ENCODE results near the gene INKA2. TPM values are rescaled to one million over a fixed set of nuclear protein-coding genes. Genes with fewer than 3 reads are reported as not detected.
A peak's percentile ranks its signal among the peaks of the same experiment; 100 is the strongest.

INKA2 gene
- total and polyA plus RNA-seq, 2 donors (not counting 1 experiment from before 2014, with no cell fraction given): 3.5 to 25.4 TPM

DNA sequence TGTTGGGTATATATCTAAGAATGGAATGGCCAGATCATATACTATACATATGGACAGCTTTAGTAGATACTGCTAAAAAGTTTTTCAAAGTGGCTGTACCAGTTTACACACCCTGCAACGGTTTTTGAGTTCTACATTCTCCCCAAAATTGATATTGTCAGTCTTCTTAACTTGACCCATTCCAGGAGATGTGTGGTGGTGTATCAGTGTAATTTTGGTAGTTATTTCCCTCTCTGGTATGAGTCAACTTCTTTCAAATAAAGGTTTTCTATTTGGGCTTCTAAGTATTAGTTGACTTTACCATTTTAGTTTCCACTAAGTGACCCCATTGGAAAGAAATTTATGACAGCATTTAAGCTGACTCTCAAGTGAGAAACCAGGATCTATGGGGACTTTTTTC is 29.2 kb downstream of the INKA2 start:
- Histone ChIP-seq H3K27ac (ENCODE audit: insufficient read depth, low read length) (no peak overlapping the region), H3K79me2 (ENCODE audit: control insufficient read depth, insufficient read depth, low read length) (no peaks in the 10 kb centered on the region), H2AFZ (ENCODE audit: low read length) (no peak overlapping the region), H3K4me1 (ENCODE audit: control insufficient read depth, extremely low read depth, insufficient read depth, low read length) (peaks cover 16% of the 10 kb centered on the region), H4K20me1 (ENCODE audit: control insufficient read depth, extremely low read depth, insufficient read depth, low read length) (no peaks in the 10 kb centered on the region), H3K9ac (ENCODE audit: insufficient read depth, low read length) (no peak overlapping the region), H3K4me3 (replicated peaks in 1 of 4; ENCODE audit: control extremely low read depth in 1 of 4, insufficient read depth in 1 of 4, low read depth in 3 of 4, low read length in 4 of 4) (no peak overlapping the region), H3K36me3 (ENCODE audit: control insufficient read depth, insufficient read depth, low read length) (no peaks in the 10 kb centered on the region), H3K9me3 (ENCODE audit: control insufficient read depth, insufficient read depth, low read depth, low read length) (no peaks in the 10 kb centered on the region), H3K4me2 (ENCODE audit: extremely low read depth, insufficient read depth, low read length) (no peak overlapping the region), H3K27me3 (ENCODE audit: control insufficient read depth, insufficient read depth, low read length) (no peaks in the 10 kb centered on the region)
- no peak for DNase-seq (ENCODE audit: low read depth in 2 of 2)
- no peak for TF ChIP-seq EZH2 (IDR thresholded peaks at IDR 0.05; ENCODE audit: low read length, missing control alignments)
- TF ChIP-seq, protein P1, sequence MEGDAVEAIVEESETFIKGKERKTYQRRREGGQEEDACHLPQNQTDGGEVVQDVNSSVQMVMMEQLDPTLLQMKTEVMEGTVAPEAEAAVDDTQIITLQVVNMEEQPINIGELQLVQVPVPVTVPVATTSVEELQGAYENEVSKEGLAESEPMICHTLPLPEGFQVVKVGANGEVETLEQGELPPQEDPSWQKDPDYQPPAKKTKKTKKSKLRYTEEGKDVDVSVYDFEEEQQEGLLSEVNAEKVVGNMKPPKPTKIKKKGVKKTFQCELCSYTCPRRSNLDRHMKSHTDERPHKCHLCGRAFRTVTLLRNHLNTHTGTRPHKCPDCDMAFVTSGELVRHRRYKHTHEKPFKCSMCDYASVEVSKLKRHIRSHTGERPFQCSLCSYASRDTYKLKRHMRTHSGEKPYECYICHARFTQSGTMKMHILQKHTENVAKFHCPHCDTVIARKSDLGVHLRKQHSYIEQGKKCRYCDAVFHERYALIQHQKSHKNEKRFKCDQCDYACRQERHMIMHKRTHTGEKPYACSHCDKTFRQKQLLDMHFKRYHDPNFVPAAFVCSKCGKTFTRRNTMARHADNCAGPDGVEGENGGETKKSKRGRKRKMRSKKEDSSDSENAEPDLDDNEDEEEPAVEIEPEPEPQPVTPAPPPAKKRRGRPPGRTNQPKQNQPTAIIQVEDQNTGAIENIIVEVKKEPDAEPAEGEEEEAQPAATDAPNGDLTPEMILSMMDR (conservative IDR thresholded peaks at IDR 0.05 in 1 of 2, IDR thresholded peaks at IDR 0.05 in 1 of 2; ENCODE audit: low read depth in 1 of 2, low read length in 2 of 2): no peak

DNA sequence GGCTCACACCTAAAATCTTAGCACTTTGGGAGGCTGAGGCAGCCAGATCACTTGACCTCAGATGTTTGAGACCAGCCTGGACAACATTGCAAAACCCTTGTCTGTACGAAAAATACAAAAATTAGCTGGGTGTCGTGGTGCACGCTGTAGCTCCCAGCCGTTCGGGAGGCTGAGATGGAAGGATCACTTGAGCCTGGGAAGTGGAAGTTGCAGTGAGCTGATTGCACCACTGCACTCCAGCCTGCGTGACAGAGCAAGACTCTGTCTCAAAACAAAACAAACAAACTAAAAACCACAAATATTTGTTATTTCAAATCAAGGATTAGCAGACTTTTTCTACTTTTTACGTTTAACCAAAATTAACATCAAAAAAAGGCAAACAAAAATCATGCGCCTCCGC is 31.3 kb downstream of the INKA2 start:
- H3K27me3 ChIP-seq (ENCODE audit: control insufficient read depth, insufficient read depth, low read length): no peaks in the 10 kb centered on the region

DNA sequence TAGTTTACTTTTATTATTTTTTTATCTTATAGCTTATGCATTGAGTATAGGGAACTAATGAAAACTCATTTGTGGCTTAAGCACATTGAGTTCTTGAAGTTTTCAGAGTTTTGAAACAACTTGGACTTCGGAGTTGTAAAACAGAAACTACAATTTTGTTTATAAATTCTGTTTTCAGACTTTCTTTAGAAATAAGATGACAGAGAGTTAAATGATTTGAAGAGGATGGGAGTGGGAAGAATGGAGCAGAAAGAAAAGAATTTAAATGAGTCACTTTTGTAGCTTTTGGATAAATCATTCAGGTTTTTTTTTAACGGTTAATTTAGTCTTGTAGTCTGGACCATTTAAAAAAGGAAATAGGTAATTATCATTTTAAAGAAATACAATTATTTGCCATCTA is 32.3 kb downstream of the INKA2 start:
- no peak overlapping the region for H2AFZ ChIP-seq (ENCODE audit: low read length)
- TF ChIP-seq EZH2 (IDR thresholded peaks at IDR 0.05; ENCODE audit: low read length, missing control alignments): no peak
- TF ChIP-seq, protein P1 (conservative IDR thresholded peaks at IDR 0.05 in 1 of 2, IDR thresholded peaks at IDR 0.05 in 1 of 2; ENCODE audit: low read depth in 1 of 2, low read length in 2 of 2): no peak
- peaks cover 16% of the 10 kb centered on the region for H3K4me1 ChIP-seq (ENCODE audit: control insufficient read depth, extremely low read depth, insufficient read depth, low read length)
- H3K36me3 ChIP-seq (ENCODE audit: control insufficient read depth, insufficient read depth, low read length): peaks cover 3% of the 10 kb centered on the region
- no peak overlapping the region for H3K4me3 ChIP-seq (replicated peaks in 1 of 4; ENCODE audit: control extremely low read depth in 1 of 4, insufficient read depth in 1 of 4, low read depth in 3 of 4, low read length in 4 of 4)
- H4K20me1 ChIP-seq (ENCODE audit: control insufficient read depth, extremely low read depth, insufficient read depth, low read length): no peaks in the 10 kb centered on the region
- H3K27me3 ChIP-seq (ENCODE audit: control insufficient read depth, insufficient read depth, low read length): no peaks in the 10 kb centered on the region
- DNase-seq (ENCODE audit: low read depth in 2 of 2): peak; percentile 32 to 44
- H3K4me2 ChIP-seq (ENCODE audit: extremely low read depth, insufficient read depth, low read length): peak overlapping the region; percentile 60
- H3K9me3 ChIP-seq (ENCODE audit: control insufficient read depth, insufficient read depth, low read depth, low read length): no peaks in the 10 kb centered on the region
- no peak overlapping the region for H3K9ac ChIP-seq (ENCODE audit: insufficient read depth, low read length)
- H3K27ac ChIP-seq (ENCODE audit: insufficient read depth, low read length): peak overlapping the region; percentile 43
- H3K79me2 ChIP-seq (ENCODE audit: control insufficient read depth, insufficient read depth, low read length): no peaks in the 10 kb centered on the region

More for the DNA sequence above, 31.3 kb downstream of the INKA2 start:
- peak overlapping the region; percentile 33 for H3K27ac ChIP-seq (ENCODE audit: insufficient read depth, low read length)
- H4K20me1 ChIP-seq (ENCODE audit: control insufficient read depth, extremely low read depth, insufficient read depth, low read length): no peaks in the 10 kb centered on the region
- no peak overlapping the region for H3K9ac ChIP-seq (ENCODE audit: insufficient read depth, low read length)
- no peak overlapping the region for H3K4me2 ChIP-seq (ENCODE audit: extremely low read depth, insufficient read depth, low read length)
- H3K36me3 ChIP-seq (ENCODE audit: control insufficient read depth, insufficient read depth, low read length): peaks cover 3% of the 10 kb centered on the region
- DNase-seq (ENCODE audit: low read depth in 2 of 2): peak; percentile 29 to 68
- TF ChIP-seq, protein P1 (conservative IDR thresholded peaks at IDR 0.05 in 1 of 2, IDR thresholded peaks at IDR 0.05 in 1 of 2; ENCODE audit: low read depth in 1 of 2, low read length in 2 of 2): no peak
- TF ChIP-seq EZH2 (IDR thresholded peaks at IDR 0.05; ENCODE audit: low read length, missing control alignments): no peak
- no peaks in the 10 kb centered on the region for H3K9me3 ChIP-seq (ENCODE audit: control insufficient read depth, insufficient read depth, low read depth, low read length)
- peaks cover 16% of the 10 kb centered on the region for H3K4me1 ChIP-seq (ENCODE audit: control insufficient read depth, extremely low read depth, insufficient read depth, low read length)
- H2AFZ ChIP-seq (ENCODE audit: low read length): no peak overlapping the region
- H3K79me2 ChIP-seq (ENCODE audit: control insufficient read depth, insufficient read depth, low read length): no peaks in the 10 kb centered on the region
- H3K4me3 ChIP-seq (replicated peaks in 1 of 4; ENCODE audit: control extremely low read depth in 1 of 4, insufficient read depth in 1 of 4, low read depth in 3 of 4, low read length in 4 of 4): no peak overlapping the region

All from fibroblast of lung (primary cell).